ENCODE results near the gene ATP5PD. TPM values are rescaled to one million over a fixed set of nuclear protein-coding genes. Genes with fewer than 3 reads are reported as not detected.

The ATP5PD gene
- total and polyA plus RNA-seq, 2 of the 13 experiments (the other 11 are each of a cell fraction or from before 2014, with no cell fraction given), result 158 to 428 TPM

- TF ChIP-seq TBP (CRISPR knock-in tag; IDR thresholded peaks at IDR 0.05) (peak; percentile 82; the same call in 1 of the 2 replicates), ZSCAN5A (CRISPR knock-in tag; IDR thresholded peaks at IDR 0.05; ENCODE audit: borderline replicate concordance) (no peak), NFYC (CRISPR knock-in tag; IDR thresholded peaks at IDR 0.05) (peak; percentile 30; the same call in 1 of the 2 replicates), RFX3 (CRISPR knock-in tag; IDR thresholded peaks at IDR 0.05) (peak; percentile 40; the same call in 1 of the 2 replicates), THAP11 (CRISPR knock-in tag; IDR thresholded peaks at IDR 0.05) (peak; percentile 80), SNAI1 (CRISPR knock-in tag; IDR thresholded peaks at IDR 0.05; ENCODE audit: borderline replicate concordance) (no peak), FOSL2 (CRISPR knock-in tag; IDR thresholded peaks at IDR 0.05) (peak; percentile 75), ZNF431 (CRISPR knock-in tag; IDR thresholded peaks at IDR 0.05; ENCODE audit: borderline replicate concordance, low read depth) (peak; percentile 62; the same call in 1 of the 2 replicates), KDM2A (CRISPR knock-in tag; IDR thresholded peaks at IDR 0.05; ENCODE audit: borderline replicate concordance, low read depth) (peak; percentile 94), SKIL (CRISPR knock-in tag; IDR thresholded peaks at IDR 0.05; ENCODE audit: borderline replicate concordance) (no peak), EED (CRISPR knock-in tag; IDR thresholded peaks at IDR 0.05) (0 out of 2 replicates have a peak, but pooled peaks have one; percentile 31), ZNF205 (CRISPR knock-in tag; IDR thresholded peaks at IDR 0.05) (peak; percentile 81), ZNF782 (CRISPR knock-in tag; IDR thresholded peaks at IDR 0.05; ENCODE audit: borderline replicate concordance) (peak; percentile 33; the same call in 1 of the 2 replicates)
Observed at GRCh38 chr17:75033346-75034235, 13.2 kb downstream of the ATP5PD start (continued).
